Ishikawa (cell line): ENCODE measurements around the gene SRBD1.

Experiments
- EGR1 ChIP-seq: IDR thresholded peaks from 2 replicates; pipeline ENCODE4 v1.6.1; 2012
- EP300 ChIP-seq: IDR thresholded peaks from 2 replicates; pipeline ENCODE4 v1.6.1; 2012; ENCODE audit warnings: borderline replicate concordance
- RAD21 ChIP-seq: IDR thresholded peaks from 2 replicates; pipeline ENCODE4 v1.6.1; 2012; ENCODE audit warnings: low read depth
- TAF1 ChIP-seq: IDR thresholded peaks from 2 replicates; pipeline ENCODE4 v1.6.1; 2012; ENCODE audit warnings: low read depth, mild to moderate bottlenecking
- TEAD4 ChIP-seq: IDR thresholded peaks from 2 replicates; pipeline ENCODE4 v1.6.1; 2012
- ZBTB7A ChIP-seq: IDR thresholded peaks from 2 replicates; pipeline ENCODE4 v1.6.1; 2012; ENCODE audit warnings: low read depth

DNA sequence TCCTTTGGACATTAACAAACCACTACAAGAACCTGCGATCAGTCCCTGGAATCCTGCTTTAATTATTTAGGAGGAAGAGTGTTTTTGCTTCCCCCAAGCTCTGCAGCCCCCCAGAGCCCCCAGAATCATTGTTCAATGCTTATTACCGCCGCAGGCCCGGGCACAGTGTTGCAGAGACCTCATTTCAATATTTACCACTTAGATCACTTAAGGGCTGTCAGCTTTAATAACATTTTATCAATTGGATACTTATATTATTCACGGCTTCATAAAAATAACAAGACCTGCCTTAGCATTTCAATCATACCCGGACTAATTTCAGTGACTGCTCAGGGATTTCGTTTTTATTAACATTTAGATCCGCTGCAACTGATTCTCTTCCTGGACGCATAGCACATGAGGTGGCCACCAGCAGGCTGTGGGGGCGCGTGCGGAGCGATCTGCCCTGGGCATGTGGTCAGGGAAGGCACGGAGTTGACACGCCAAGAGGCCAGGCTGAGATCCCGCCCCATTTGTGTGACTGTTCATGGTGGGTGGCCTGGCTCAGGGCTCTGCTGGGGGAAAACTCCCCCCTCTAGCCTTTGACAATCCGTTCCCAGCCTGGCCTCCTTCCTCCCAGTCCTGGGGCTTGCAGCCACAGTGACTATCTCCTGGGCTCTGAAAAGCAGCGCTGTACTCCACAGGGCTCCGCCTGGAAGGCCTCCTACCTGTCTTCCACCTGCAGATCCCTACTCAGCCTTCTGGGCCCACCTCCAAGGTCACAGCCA, 267.6 kb downstream of the SRBD1 start:
- no peak for TF ChIP-seq EP300
- no peak for TF ChIP-seq TAF1
- no peak for TF ChIP-seq EGR1
- TF ChIP-seq ZBTB7A, result no peak
- TF ChIP-seq TEAD4, result no peak
- TF ChIP-seq RAD21, result no peak
